ENCODE data around the gene DNAJC6.

DNA sequence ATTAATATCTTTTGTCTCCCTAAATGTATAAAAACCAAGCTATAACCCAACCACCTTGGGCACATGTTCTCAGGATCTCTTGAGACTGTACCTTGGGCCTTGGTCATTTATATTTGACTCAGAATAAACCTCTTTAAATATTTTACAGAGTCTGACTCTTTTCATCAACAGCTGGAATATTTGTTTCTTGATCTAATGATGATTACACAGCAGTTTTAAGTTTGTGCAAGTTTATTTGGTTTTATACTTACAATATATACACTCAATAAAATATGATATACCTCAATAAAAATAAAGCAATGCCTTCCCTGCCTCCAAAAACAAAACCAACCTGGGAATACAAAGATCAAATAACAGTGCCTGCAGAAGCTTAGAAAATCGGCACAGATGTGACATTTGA, 133.1 kb downstream of the DNAJC6 start:
- TF ChIP-seq SIN3A (IDR thresholded peaks at IDR 0.05; ENCODE audit: borderline replicate concordance, insufficient read depth, low read depth, low read length) (no peak), POLR2AphosphoS5 (IDR thresholded peaks at IDR 0.05; ENCODE audit: low read depth, low read length) (no peak)
- TF ChIP-seq, protein P1, sequence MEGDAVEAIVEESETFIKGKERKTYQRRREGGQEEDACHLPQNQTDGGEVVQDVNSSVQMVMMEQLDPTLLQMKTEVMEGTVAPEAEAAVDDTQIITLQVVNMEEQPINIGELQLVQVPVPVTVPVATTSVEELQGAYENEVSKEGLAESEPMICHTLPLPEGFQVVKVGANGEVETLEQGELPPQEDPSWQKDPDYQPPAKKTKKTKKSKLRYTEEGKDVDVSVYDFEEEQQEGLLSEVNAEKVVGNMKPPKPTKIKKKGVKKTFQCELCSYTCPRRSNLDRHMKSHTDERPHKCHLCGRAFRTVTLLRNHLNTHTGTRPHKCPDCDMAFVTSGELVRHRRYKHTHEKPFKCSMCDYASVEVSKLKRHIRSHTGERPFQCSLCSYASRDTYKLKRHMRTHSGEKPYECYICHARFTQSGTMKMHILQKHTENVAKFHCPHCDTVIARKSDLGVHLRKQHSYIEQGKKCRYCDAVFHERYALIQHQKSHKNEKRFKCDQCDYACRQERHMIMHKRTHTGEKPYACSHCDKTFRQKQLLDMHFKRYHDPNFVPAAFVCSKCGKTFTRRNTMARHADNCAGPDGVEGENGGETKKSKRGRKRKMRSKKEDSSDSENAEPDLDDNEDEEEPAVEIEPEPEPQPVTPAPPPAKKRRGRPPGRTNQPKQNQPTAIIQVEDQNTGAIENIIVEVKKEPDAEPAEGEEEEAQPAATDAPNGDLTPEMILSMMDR (IDR thresholded peaks at IDR 0.05) = no peak
